Measurements from ENCODE around the gene SPTLC3.

The SPTLC3 gene

GRCh38 chr20:12997128-12997655 is 11.6 kb upstream of the SPTLC3 start:
- Histone ChIP-seq H3K4me1 (ENCODE audit: insufficient read depth, low read length) (0 out of 2 replicates have a peak, but pooled peaks cover 2% of the 10 kb centered on the region), H3K27ac (ENCODE audit: low read length) (no peak overlapping the region), H3K9ac (ENCODE audit: low read depth, low read length) (no peak overlapping the region), H3K4me3 (ENCODE audit: low read length) (no peak overlapping the region), H3K9me3 (ENCODE audit: insufficient read depth, low read depth, low read length) (no peaks in the 10 kb centered on the region), H3K27me3 (ENCODE audit: insufficient read depth, low read length) (no peaks in the 10 kb centered on the region), H3K36me3 (ENCODE audit: insufficient read depth, low read depth, low read length) (no peaks in the 10 kb centered on the region)

- Histone ChIP-seq H3K4me1 (ENCODE audit: insufficient read depth, low read length) (0 out of 2 replicates have a peak, but pooled peaks cover 2% of the 10 kb centered on the region), H3K36me3 (ENCODE audit: insufficient read depth, low read depth, low read length) (no peaks in the 10 kb centered on the region), H3K27me3 (ENCODE audit: insufficient read depth, low read length) (no peaks in the 10 kb centered on the region), H3K9ac (ENCODE audit: low read depth, low read length) (no peak overlapping the region), H3K9me3 (ENCODE audit: insufficient read depth, low read depth, low read length) (no peaks in the 10 kb centered on the region), H3K27ac (ENCODE audit: low read length) (no peak overlapping the region), H3K4me3 (ENCODE audit: low read length) (no peak overlapping the region)
Observed at GRCh38 chr20:12998046-12998445, 10.7 kb upstream of the SPTLC3 start.

GRCh38 chr20:12999201-12999600 is 9.6 kb upstream of the SPTLC3 start:
- Histone ChIP-seq H3K4me3 (ENCODE audit: low read length) (no peak overlapping the region), H3K4me1 (ENCODE audit: insufficient read depth, low read length) (0 out of 2 replicates have a peak, but pooled peaks cover 2% of the 10 kb centered on the region), H3K9me3 (ENCODE audit: insufficient read depth, low read depth, low read length) (no peaks in the 10 kb centered on the region), H3K27me3 (ENCODE audit: insufficient read depth, low read length) (no peaks in the 10 kb centered on the region), H3K27ac (ENCODE audit: low read length) (no peak overlapping the region), H3K36me3 (ENCODE audit: insufficient read depth, low read depth, low read length) (no peaks in the 10 kb centered on the region), H3K9ac (ENCODE audit: low read depth, low read length) (no peak overlapping the region)

- Histone ChIP-seq H3K9me3 (ENCODE audit: insufficient read depth, low read depth, low read length) (no peaks in the 10 kb centered on the region), H3K27me3 (ENCODE audit: insufficient read depth, low read length) (no peaks in the 10 kb centered on the region), H3K27ac (ENCODE audit: low read length) (no peak overlapping the region), H3K9ac (ENCODE audit: low read depth, low read length) (no peak overlapping the region), H3K4me1 (ENCODE audit: insufficient read depth, low read length) (no peaks in the 10 kb centered on the region), H3K4me3 (ENCODE audit: low read length) (no peak overlapping the region), H3K36me3 (ENCODE audit: insufficient read depth, low read depth, low read length) (no peaks in the 10 kb centered on the region)
Observed at GRCh38 chr20:13002251-13002650, 6.5 kb upstream of the SPTLC3 start.

GRCh38 chr20:13006825-13007224 is 1.9 kb upstream of the SPTLC3 start:
- no peak overlapping the region for H3K27ac ChIP-seq (ENCODE audit: low read length)
- peaks cover 3% of the 10 kb centered on the region; the same call in 1 of the 2 replicates for H3K4me1 ChIP-seq (ENCODE audit: insufficient read depth, low read length)
- no peak overlapping the region for H3K9ac ChIP-seq (ENCODE audit: low read depth, low read length)

GRCh38 chr20:13007596-13007995 is 1.2 kb upstream of the SPTLC3 start:
- Histone ChIP-seq H3K4me3 (ENCODE audit: low read length) (no peak overlapping the region), H3K27ac (ENCODE audit: low read length) (no peak overlapping the region), H3K9ac (ENCODE audit: low read depth, low read length) (no peak overlapping the region), H3K27me3 (ENCODE audit: insufficient read depth, low read length) (no peaks in the 10 kb centered on the region), H3K4me1 (ENCODE audit: insufficient read depth, low read length) (peaks cover 5% of the 10 kb centered on the region; the same call in 1 of the 2 replicates), H3K36me3 (ENCODE audit: insufficient read depth, low read depth, low read length) (no peaks in the 10 kb centered on the region), H3K9me3 (ENCODE audit: insufficient read depth, low read depth, low read length) (no peaks in the 10 kb centered on the region)

More at GRCh38 chr20:13006825-13007224, 1.9 kb upstream of the SPTLC3 start:
- Histone ChIP-seq H3K9me3 (ENCODE audit: insufficient read depth, low read depth, low read length) (no peaks in the 10 kb centered on the region), H3K27me3 (ENCODE audit: insufficient read depth, low read length) (no peaks in the 10 kb centered on the region), H3K36me3 (ENCODE audit: insufficient read depth, low read depth, low read length) (no peaks in the 10 kb centered on the region), H3K4me3 (ENCODE audit: low read length) (no peak overlapping the region)

- H3K27ac ChIP-seq (ENCODE audit: low read length), result no peak overlapping the region
- H3K4me3 ChIP-seq (ENCODE audit: low read length), result peak overlapping the region; percentile 48; the same call in 1 of the 2 replicates
- no peaks in the 10 kb centered on the region for H3K9me3 ChIP-seq (ENCODE audit: insufficient read depth, low read depth, low read length)
- H3K27me3 ChIP-seq (ENCODE audit: insufficient read depth, low read length), result no peaks in the 10 kb centered on the region
- H3K9ac ChIP-seq (ENCODE audit: low read depth, low read length), result no peak overlapping the region
- H3K4me1 ChIP-seq (ENCODE audit: insufficient read depth, low read length), result peaks cover 13% of the 10 kb centered on the region; the same call in 1 of the 2 replicates
- no peaks in the 10 kb centered on the region for H3K36me3 ChIP-seq (ENCODE audit: insufficient read depth, low read depth, low read length)
Observed at GRCh38 chr20:13009682-13010406, 1.1 kb downstream of the SPTLC3 start.

GRCh38 chr20:13012886-13013285 is 4.1 kb downstream of the SPTLC3 start:
- Histone ChIP-seq H3K27ac (ENCODE audit: low read length) (no peak overlapping the region), H3K36me3 (ENCODE audit: insufficient read depth, low read depth, low read length) (no peaks in the 10 kb centered on the region), H3K9ac (ENCODE audit: low read depth, low read length) (no peak overlapping the region), H3K4me1 (ENCODE audit: insufficient read depth, low read length) (peaks cover 13% of the 10 kb centered on the region; the same call in 1 of the 2 replicates), H3K27me3 (ENCODE audit: insufficient read depth, low read length) (no peaks in the 10 kb centered on the region), H3K4me3 (ENCODE audit: low read length) (no peak overlapping the region), H3K9me3 (ENCODE audit: insufficient read depth, low read depth, low read length) (no peaks in the 10 kb centered on the region)

GRCh38 chr20:13013411-13013810 is 4.6 kb downstream of the SPTLC3 start:
- H3K27me3 ChIP-seq (ENCODE audit: insufficient read depth, low read length), result no peaks in the 10 kb centered on the region
- no peak overlapping the region for H3K27ac ChIP-seq (ENCODE audit: low read length)
- H3K36me3 ChIP-seq (ENCODE audit: insufficient read depth, low read depth, low read length), result no peaks in the 10 kb centered on the region
- no peak overlapping the region for H3K9ac ChIP-seq (ENCODE audit: low read depth, low read length)
- H3K4me1 ChIP-seq (ENCODE audit: insufficient read depth, low read length), result peaks cover 13% of the 10 kb centered on the region; the same call in 1 of the 2 replicates
- no peak overlapping the region for H3K4me3 ChIP-seq (ENCODE audit: low read length)
- H3K9me3 ChIP-seq (ENCODE audit: insufficient read depth, low read depth, low read length), result no peaks in the 10 kb centered on the region

- Histone ChIP-seq H3K36me3 (ENCODE audit: insufficient read depth, low read depth, low read length) (no peaks in the 10 kb centered on the region), H3K27ac (ENCODE audit: low read length) (no peak overlapping the region), H3K4me1 (ENCODE audit: insufficient read depth, low read length) (peaks cover 10% of the 10 kb centered on the region; the same call in 1 of the 2 replicates), H3K4me3 (ENCODE audit: low read length) (no peak overlapping the region), H3K27me3 (ENCODE audit: insufficient read depth, low read length) (no peaks in the 10 kb centered on the region), H3K9me3 (ENCODE audit: insufficient read depth, low read depth, low read length) (peaks cover 13% of the 10 kb centered on the region), H3K9ac (ENCODE audit: low read depth, low read length) (no peak overlapping the region)
Observed at GRCh38 chr20:13017235-13017634, 8.5 kb downstream of the SPTLC3 start.

- no peak overlapping the region for H3K4me3 ChIP-seq (ENCODE audit: low read length)
- H3K27ac ChIP-seq (ENCODE audit: low read length), result no peak overlapping the region
- H3K4me1 ChIP-seq (ENCODE audit: insufficient read depth, low read length), result peaks cover 4% of the 10 kb centered on the region; the same call in 1 of the 2 replicates
- no peaks in the 10 kb centered on the region for H3K36me3 ChIP-seq (ENCODE audit: insufficient read depth, low read depth, low read length)
- H3K27me3 ChIP-seq (ENCODE audit: insufficient read depth, low read length), result no peaks in the 10 kb centered on the region
- peaks cover 15% of the 10 kb centered on the region for H3K9me3 ChIP-seq (ENCODE audit: insufficient read depth, low read depth, low read length)
- H3K9ac ChIP-seq (ENCODE audit: low read depth, low read length), result no peak overlapping the region
Observed at GRCh38 chr20:13017883-13018535, 9.2 kb downstream of the SPTLC3 start.

Data from iPS-20b (cell line).